Subcutaneous abdominal adipose tissue (tissue), 5 donors: ENCODE measurements around the gene PIK3C2B.
"Not testable (repeated sequence)": the region's sequence is repeated elsewhere in the genome, so short reads cannot be mapped to it uniquely, and the experiment has no call there.

Experiments
- H3K27ac ChIP-seq: one replicate; pipeline ENCODE4 v1.7.0; 2013; ENCODE audit warnings: low read depth, mild to moderate bottlenecking, inconsistent platforms, low read length, moderate library complexity
- H3K27me3 ChIP-seq, 5 donors: one replicate each; pipeline ENCODE4 v1.7.0; 2013; ENCODE audit warnings: low read length in 5 of 5, inconsistent platforms in 1 of 5; ENCODE audit not compliant: control insufficient read depth in 5 of 5, insufficient read depth in 4 of 5
- H3K36me3 ChIP-seq, 5 donors: one replicate each; pipeline ENCODE4 v1.7.0; 2013; ENCODE audit warnings: low read length in 5 of 5; ENCODE audit not compliant: control insufficient read depth in 5 of 5, insufficient read depth in 5 of 5
- H3K4me1 ChIP-seq, 5 donors: one replicate each; pipeline ENCODE4 v1.7.0; 2013; ENCODE audit warnings: low read length in 5 of 5, mild to moderate bottlenecking in 3 of 5, moderate library complexity in 1 of 5; ENCODE audit not compliant: control insufficient read depth in 5 of 5, insufficient read depth in 5 of 5
- H3K4me3 ChIP-seq, 5 donors: one replicate each; pipeline ENCODE4 v1.7.0; 2013; ENCODE audit warnings: low read length in 5 of 5, low read depth in 1 of 5
- H3K9ac ChIP-seq, 5 donors: one replicate each; pipeline ENCODE4 v1.7.0; 2013; ENCODE audit warnings: low read length in 5 of 5, mild to moderate bottlenecking in 4 of 5, moderate library complexity in 3 of 5
- H3K9me3 ChIP-seq, 5 donors: one replicate each; pipeline ENCODE4 v1.7.0; 2013; ENCODE audit warnings: low read length in 5 of 5; ENCODE audit not compliant: control insufficient read depth in 5 of 5
- donor health status: healthy.
- donor health status: healthy.
- donor health status: healthy.
- donor health status: healthy.
- donor health status: healthy.

Gene PIK3C2B

DNA sequence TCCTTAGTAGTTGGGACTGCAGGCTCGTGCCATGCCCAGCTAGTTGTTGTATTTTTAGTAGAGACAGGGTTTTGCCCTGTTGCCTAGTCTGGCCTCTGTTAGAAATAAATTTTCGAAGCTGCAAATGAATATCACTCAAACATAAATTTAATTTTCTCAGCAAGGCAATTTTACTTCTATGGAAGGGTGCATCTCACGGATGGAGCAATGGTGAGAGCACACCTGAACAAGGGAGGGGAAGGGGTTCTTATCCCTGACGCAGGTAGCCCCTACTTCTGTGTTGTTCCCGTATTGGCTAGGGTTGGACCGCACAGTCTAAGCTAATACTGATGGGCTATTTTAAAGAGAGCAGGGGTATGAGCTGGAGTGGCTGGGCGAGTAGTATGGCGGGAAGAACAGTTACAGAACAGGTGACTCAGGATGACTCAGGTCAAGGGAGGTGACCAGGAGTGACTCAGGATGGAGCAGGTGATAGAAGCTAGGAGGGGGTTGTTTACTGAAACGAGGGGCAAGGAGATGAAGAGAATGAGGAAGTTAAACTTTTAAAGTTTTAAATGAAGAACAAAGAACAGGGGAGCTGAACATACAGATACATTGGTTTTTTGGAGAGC, 29.1 kb upstream of the PIK3C2B start:
- H3K36me3 ChIP-seq, result peaks cover 10 to 41% (median 26%) of the 10 kb centered on the region in 5 donors
- peaks cover 0 to 4% (median 0%) of the 10 kb centered on the region in 5 donors for H3K9me3 ChIP-seq
- no peak overlapping the region for H3K4me3 ChIP-seq
- H3K9ac ChIP-seq, result no peak overlapping the region
- H3K27ac ChIP-seq, result no peak overlapping the region
- no peaks in the 10 kb centered on the region for H3K27me3 ChIP-seq
- peaks cover 0 to 17% (median 8%) of the 10 kb centered on the region in 5 donors for H3K4me1 ChIP-seq

DNA sequence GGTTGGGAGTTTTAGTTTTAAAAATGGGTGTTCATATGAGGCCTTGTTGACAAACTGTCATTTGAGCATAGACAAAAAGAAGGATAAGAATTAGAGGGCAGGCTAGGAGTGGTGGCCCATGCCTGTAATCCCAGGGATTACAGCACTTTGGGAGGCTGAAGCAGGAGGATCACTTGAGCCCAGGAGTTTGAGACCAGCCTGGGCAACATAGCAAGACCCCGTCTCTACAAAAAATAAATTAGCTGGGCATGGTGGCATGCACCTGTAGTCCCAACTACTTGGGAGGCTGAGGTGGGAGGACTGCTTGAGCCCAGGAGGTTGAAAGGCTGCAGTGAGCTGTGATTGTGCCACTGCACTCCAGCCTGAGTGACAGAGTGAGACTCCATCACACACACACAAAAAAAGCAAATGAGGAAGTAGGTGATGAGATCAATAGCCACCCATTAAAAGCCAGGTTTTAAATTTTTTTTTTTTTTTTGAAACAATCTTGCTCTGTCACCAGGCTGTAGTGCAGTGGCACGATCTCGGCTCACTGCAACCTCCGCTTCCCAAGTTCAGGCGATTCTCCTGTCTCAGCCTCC, 27.4 kb upstream of the PIK3C2B start:
- H3K4me3 ChIP-seq, H3K9ac ChIP-seq, H3K27me3 ChIP-seq, H3K27ac ChIP-seq, H3K9me3 ChIP-seq: not testable (repeated sequence)
- Histone ChIP-seq H3K4me1 (peaks cover 0 to 34% (median 25%) of the 10 kb centered on the region in 5 donors), H3K36me3 (peaks cover 12 to 33% (median 22%) of the 10 kb centered on the region in 5 donors)

DNA sequence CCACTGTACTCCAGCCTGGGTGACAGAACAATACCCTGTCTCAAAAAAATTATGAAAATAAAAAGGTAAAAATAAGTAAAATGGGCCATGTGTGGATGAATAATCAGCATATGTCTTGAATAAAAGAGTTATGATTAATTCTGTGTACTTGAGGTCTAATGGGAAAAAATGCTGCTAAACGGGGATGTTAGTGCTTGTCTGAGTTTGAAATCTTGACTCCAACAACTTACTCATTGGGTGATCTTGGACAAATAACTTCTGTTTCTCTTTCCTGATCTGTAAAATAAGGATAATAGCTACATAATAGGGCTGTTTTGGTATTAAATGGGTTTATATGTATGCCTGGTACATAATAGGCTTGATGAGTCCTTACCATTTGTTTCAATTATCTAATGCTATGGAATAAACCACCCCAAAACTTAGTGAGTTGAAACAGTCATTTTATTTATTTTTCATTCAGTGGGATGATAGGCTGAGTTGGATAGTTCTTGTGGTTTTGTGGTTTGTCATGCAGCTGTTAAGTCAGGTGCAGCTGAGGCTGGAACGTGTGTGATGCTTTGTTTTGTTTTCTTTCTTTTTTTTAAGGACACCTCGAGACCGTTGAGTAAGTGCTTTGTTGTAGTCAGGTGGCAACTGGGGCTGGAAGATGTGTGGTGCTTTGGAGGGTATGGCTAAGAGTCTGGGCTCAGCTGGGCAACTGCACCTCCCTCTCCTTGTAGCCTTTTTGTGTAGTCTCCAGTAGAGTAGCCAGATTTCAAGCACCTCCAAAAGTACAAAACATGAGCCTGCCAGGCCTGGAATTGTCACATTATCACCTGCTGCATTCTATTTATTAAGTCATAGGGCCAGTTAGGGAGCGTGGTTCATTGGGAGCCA, 26.5 kb upstream of the PIK3C2B start:
- H3K27ac ChIP-seq, result no peak overlapping the region
- no peak overlapping the region for H3K4me3 ChIP-seq
- peaks cover 0 to 37% (median 28%) of the 10 kb centered on the region in 5 donors for H3K4me1 ChIP-seq
- peaks cover 6 to 23% (median 14%) of the 10 kb centered on the region in 5 donors for H3K36me3 ChIP-seq
- H3K27me3 ChIP-seq, result no peaks in the 10 kb centered on the region
- H3K9me3 ChIP-seq, result peaks cover 0 to 4% (median 0%) of the 10 kb centered on the region in 5 donors
- no peak overlapping the region for H3K9ac ChIP-seq

DNA sequence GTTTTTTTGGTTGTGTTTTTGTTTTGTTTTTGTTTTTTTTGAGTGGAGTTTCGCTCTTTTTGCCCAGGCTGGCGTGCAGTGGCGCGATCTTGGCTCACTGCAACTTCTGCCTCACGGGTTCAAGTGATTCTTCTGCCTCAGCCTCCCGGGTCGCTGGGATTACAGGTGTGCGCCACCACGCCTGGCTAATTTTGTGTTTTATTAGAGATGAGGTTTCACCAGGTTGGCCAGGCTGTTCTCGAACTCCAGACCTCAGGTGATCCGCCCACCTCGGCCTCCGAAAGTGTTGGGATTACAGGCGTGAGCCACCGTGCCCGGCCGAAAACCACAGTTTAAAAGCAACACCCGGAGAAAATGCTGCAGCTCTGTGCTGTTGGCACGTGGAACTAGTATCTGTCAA, 22.8 kb upstream of the PIK3C2B start:
- peaks cover 0 to 13% (median 4%) of the 10 kb centered on the region in 5 donors for H3K36me3 ChIP-seq

DNA sequence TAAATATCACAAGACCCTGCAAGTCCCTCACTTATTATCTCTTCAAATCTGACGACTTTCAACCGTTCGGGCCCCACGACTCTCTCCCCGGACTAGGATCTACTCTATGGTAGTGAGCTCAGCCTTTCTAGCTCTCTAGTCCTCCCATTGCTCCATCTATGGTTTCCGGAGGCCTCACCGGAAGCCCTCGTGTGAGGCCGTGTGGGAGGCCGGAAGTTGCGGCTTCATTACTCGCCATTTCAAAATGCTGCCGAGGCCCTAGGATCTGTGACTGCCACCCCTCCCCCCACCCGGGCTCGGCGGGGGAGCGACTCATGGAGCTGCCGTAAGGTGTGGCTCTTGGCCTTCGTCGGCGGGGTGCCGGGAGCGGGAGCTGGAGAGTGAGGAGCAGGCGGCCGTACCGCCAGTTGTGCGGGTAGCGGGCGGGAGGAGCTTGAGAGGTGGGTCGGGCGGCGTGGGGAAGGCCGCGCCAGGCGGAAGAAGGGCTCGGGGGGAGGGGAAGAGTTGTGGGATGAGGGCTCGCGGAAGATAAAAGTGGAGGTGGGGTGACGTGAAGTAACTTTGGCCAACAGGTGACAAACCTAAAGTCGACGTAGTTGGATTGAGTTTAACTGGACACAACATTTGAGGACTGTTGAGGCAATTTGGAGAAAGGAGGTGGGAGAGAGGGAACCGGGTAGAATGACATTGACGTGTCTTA, 21.7 kb upstream of the PIK3C2B start, which contains the start of gene MDM4:
Gene MDM4, plus strand, starts transcription at position 227 of the 700 bp plus-strand sequence. CDS start 9,113 bp downstream, outside the sequence.
- Histone ChIP-seq H3K9me3 (no peaks in the 10 kb centered on the region), H3K36me3 (peaks cover 0 to 13% (median 4%) of the 10 kb centered on the region in 5 donors), H3K27me3 (no peaks in the 10 kb centered on the region), H3K9ac (peak within 1 kb of the TSS; percentile 72 to 98 (median 75)), H3K27ac (peak within 1 kb of the TSS; percentile 95), H3K4me3 (peak within 1 kb of the TSS; percentile 83 to 98 (median 92)), H3K4me1 (peaks cover 0 to 42% (median 33%) of the 10 kb centered on the region in 5 donors)

More for the DNA sequence above, 22.8 kb upstream of the PIK3C2B start:
- H3K9me3 ChIP-seq, H3K27me3 ChIP-seq, H3K27ac ChIP-seq: not testable (repeated sequence)
- Histone ChIP-seq H3K9ac (peak overlapping the region in 1 of 5 donors; percentile 95), H3K4me3 (peak overlapping the region; percentile 83 to 98 (median 92)), H3K4me1 (peaks cover 0 to 44% (median 34%) of the 10 kb centered on the region in 5 donors)

DNA sequence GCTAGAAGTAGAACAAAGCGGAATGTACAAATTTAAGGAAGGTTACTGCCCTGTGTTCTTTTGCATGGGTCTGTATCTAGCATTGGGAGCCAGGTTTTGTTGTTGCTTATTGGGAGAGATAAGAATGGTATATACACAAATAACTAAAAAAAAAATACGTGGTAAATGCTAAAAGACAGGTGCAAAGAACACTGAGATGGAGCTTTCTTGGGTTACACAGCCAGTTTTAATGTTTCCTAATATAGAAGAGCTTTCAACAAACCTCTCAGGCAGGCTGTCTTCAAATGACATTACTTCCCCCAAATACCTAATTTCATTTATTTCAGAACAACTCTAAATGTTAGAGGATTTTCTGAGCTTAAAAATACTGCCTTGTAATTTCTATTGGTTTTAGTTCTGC, 20.2 kb upstream of the PIK3C2B start:
- Histone ChIP-seq H3K36me3 (peaks cover 0 to 13% (median 4%) of the 10 kb centered on the region in 5 donors), H3K4me3 (no peak overlapping the region), H3K27ac (no peak overlapping the region), H3K4me1 (peaks cover 0 to 32% (median 23%) of the 10 kb centered on the region in 5 donors), H3K9me3 (no peaks in the 10 kb centered on the region), H3K9ac (no peak overlapping the region), H3K27me3 (no peaks in the 10 kb centered on the region)

DNA sequence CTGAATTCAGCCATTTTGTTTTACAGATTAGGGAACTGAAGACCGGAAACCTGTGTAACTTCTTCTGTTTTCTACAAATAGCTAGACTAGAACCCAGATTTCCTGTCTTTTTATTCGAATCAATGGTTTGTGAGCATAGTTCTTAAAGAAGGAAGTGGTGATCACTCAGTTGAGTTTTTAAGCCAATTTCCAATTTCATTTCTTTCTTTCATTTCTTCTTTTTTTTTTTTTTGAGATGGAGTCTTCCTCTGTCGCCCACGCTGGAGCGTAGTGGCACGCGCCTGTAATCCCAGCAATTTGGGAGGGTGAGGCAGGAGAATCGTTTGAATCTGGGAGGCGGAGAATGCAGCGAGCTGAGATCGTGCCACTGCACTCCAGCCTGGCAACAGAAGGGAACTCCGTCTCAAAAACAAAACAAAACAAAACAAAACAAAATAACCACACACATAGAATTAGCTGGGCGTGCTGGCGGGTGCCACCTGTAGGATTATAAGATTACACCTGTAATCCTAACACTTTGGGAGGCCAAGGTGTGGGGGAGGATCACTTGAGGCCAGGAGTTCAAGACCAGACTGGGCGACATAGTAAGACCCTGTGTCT, 18.6 kb upstream of the PIK3C2B start:
- H3K4me3 ChIP-seq, result no peak overlapping the region
- no peaks in the 10 kb centered on the region for H3K9me3 ChIP-seq
- peaks cover 0 to 23% (median 20%) of the 10 kb centered on the region in 5 donors for H3K4me1 ChIP-seq
- H3K9ac ChIP-seq, result no peak overlapping the region
- H3K27ac ChIP-seq, result no peak overlapping the region
- no peaks in the 10 kb centered on the region for H3K27me3 ChIP-seq
- H3K36me3 ChIP-seq, result peaks cover 0 to 3% (median 0%) of the 10 kb centered on the region in 5 donors

DNA sequence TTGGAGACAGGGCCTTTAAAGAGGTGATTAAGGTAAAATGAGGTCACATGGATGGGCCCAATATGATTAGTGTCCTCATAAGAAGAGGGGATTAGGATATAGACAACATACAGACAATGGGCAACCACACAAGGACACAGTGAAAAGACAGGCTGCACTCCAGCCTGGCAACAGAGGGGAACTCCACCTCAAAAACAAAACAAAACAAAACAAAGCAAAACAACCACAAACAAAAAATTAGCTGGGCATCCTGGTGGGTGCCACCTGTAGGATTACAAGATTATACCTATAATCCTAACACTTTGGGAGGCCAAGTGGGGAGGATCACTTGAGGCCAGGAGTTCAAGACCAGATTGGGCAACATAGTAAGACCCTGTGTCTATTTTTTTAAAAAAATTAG, 16.8 kb upstream of the PIK3C2B start:
- no peak overlapping the region for H3K27ac ChIP-seq

DNA sequence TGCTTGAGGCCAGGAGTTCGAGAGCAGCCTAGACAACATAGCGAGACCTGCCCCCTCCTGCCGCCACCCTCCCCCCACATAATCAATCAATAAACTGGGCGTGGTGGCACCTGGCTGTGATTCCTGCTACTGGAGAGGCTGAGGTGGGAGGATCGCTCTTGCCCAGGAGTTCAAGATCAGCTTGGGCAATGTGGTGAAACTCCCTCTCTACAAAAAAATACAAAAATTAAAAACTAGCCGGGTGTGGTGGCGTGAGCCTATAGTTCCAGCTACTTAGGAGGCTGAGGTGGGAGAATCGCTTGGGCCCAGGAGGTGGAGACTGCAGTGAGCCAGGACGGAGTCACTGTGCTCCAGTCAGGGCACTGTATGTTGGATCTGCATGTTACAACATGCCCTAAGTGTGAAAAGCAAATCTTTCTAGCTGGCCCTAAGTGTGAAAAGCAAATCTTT, 14.6 kb upstream of the PIK3C2B start:
- Histone ChIP-seq H3K4me1 (peaks cover 0 to 19% (median 14%) of the 10 kb centered on the region in 5 donors), H3K27ac (no peak overlapping the region), H3K4me3 (no peak overlapping the region), H3K27me3 (no peaks in the 10 kb centered on the region), H3K9ac (no peak overlapping the region), H3K36me3 (no peaks in the 10 kb centered on the region), H3K9me3 (no peaks in the 10 kb centered on the region)

More for the DNA sequence above, 16.8 kb upstream of the PIK3C2B start:
- H3K9me3 ChIP-seq, result no peaks in the 10 kb centered on the region
- no peaks in the 10 kb centered on the region for H3K36me3 ChIP-seq
- no peaks in the 10 kb centered on the region for H3K27me3 ChIP-seq
- peaks cover 0 to 16% (median 12%) of the 10 kb centered on the region in 5 donors for H3K4me1 ChIP-seq
- H3K4me3 ChIP-seq, result no peak overlapping the region
- H3K9ac ChIP-seq, result no peak overlapping the region
